HUES64 (cell line): Measurements from ENCODE around the gene HOXC5.

Experiments used
- H3K27ac ChIP-seq: 2 replicates; pipeline ENCODE4 v1.7.0; 2013; ENCODE audit warnings: low read depth, low read length, inconsistent platforms
- H3K27me3 ChIP-seq: 2 replicates; pipeline ENCODE4 v1.6.1; 2013; ENCODE audit warnings: mild to moderate bottlenecking, low read length; ENCODE audit not compliant: insufficient read depth
- H3K36me3 ChIP-seq: 2 replicates; pipeline ENCODE4 v1.6.1; 2013; ENCODE audit warnings: mild to moderate bottlenecking, low read length; ENCODE audit not compliant: insufficient read depth
- H3K4me1 ChIP-seq: 2 replicates; pipeline ENCODE4 v1.6.1; 2013; ENCODE audit warnings: mild to moderate bottlenecking, low read length, moderate library complexity; ENCODE audit not compliant: insufficient read depth
- H3K4me3 ChIP-seq: 2 replicates; pipeline ENCODE4 v1.5.1; 2013; ENCODE audit warnings: mild to moderate bottlenecking, low read length, moderate library complexity
- H3K9ac ChIP-seq: 2 replicates; pipeline ENCODE4 v1.6.1; 2013; ENCODE audit warnings: mild to moderate bottlenecking, low read depth, low read length
- H3K9me3 ChIP-seq: 2 replicates; pipeline ENCODE4 v1.6.1; 2013; ENCODE audit warnings: low read depth, low read length; ENCODE audit not compliant: insufficient read depth
- WGBS: fragments of 150-250, 120-280 bp; methylation state at CpG from one replicate; pipeline ENCODE4 v1.1.7; 2013; ENCODE audit warnings: missing lambda C conversion rate; 5-methylcytosine and 5-hydroxymethylcytosine counted together

HOXC5 gene

GRCh38 chr12:54009171-54010052 is 23.4 kb upstream of the HOXC5 start:
- WGBS: 5% methylated on average over 48 of the region's 51 CpGs
- Histone ChIP-seq H3K4me1 (peaks cover 2% of the 10 kb centered on the region; the same call in 1 of the 2 replicates), H3K4me3 (no peak overlapping the region), H3K27me3 (peaks cover 100% of the 10 kb centered on the region), H3K27ac (no peak overlapping the region), H3K9ac (no peak overlapping the region), H3K9me3 (no peaks in the 10 kb centered on the region), H3K36me3 (no peaks in the 10 kb centered on the region)

- Histone ChIP-seq H3K4me3 (no peak overlapping the region), H3K27ac (no peak overlapping the region), H3K4me1 (peaks cover 2% of the 10 kb centered on the region; the same call in 1 of the 2 replicates), H3K9me3 (no peaks in the 10 kb centered on the region), H3K9ac (no peak overlapping the region), H3K27me3 (peaks cover 100% of the 10 kb centered on the region), H3K36me3 (no peaks in the 10 kb centered on the region)
- WGBS: 12% methylated on average over 10 of the region's 10 CpGs
Observed at GRCh38 chr12:54010053-54010971, 22.5 kb upstream of the HOXC5 start.

GRCh38 chr12:54010972-54011664 is 21.7 kb upstream of the HOXC5 start:
- no peak overlapping the region for H3K4me3 ChIP-seq
- peaks cover 2% of the 10 kb centered on the region; the same call in 1 of the 2 replicates for H3K4me1 ChIP-seq
- H3K27me3 ChIP-seq: peaks cover 100% of the 10 kb centered on the region
- no peak overlapping the region for H3K9ac ChIP-seq
- no peaks in the 10 kb centered on the region for H3K36me3 ChIP-seq
- 9% methylated on average over 13 of the region's 17 CpGs for WGBS
- no peaks in the 10 kb centered on the region for H3K9me3 ChIP-seq
- no peak overlapping the region for H3K27ac ChIP-seq

GRCh38 chr12:54011665-54012532 is 21.0 kb upstream of the HOXC5 start:
- peaks cover 2% of the 10 kb centered on the region; the same call in 1 of the 2 replicates for H3K4me1 ChIP-seq
- H3K27ac ChIP-seq: no peak overlapping the region
- WGBS: 18% methylated on average over 5 of the region's 14 CpGs
- H3K4me3 ChIP-seq: no peak overlapping the region
- no peaks in the 10 kb centered on the region for H3K9me3 ChIP-seq
- H3K27me3 ChIP-seq: peaks cover 100% of the 10 kb centered on the region
- no peak overlapping the region for H3K9ac ChIP-seq
- H3K36me3 ChIP-seq: no peaks in the 10 kb centered on the region

GRCh38 chr12:54012631-54013409 is 20.0 kb upstream of the HOXC5 start:
- Histone ChIP-seq H3K9me3 (no peaks in the 10 kb centered on the region), H3K9ac (no peak overlapping the region), H3K27me3 (peaks cover 100% of the 10 kb centered on the region), H3K27ac (no peak overlapping the region), H3K36me3 (no peaks in the 10 kb centered on the region), H3K4me3 (no peak overlapping the region), H3K4me1 (peaks cover 6% of the 10 kb centered on the region; the same call in 1 of the 2 replicates)
- 20% methylated on average over 6 of the region's 6 CpGs for WGBS

GRCh38 chr12:54014377-54015017 is 18.4 kb upstream of the HOXC5 start:
- Histone ChIP-seq H3K4me3 (no peak overlapping the region), H3K4me1 (peaks cover 11% of the 10 kb centered on the region; the same call in 1 of the 2 replicates), H3K9me3 (no peaks in the 10 kb centered on the region), H3K9ac (no peak overlapping the region), H3K27ac (no peak overlapping the region), H3K27me3 (peaks cover 100% of the 10 kb centered on the region), H3K36me3 (no peaks in the 10 kb centered on the region)
- 6% methylated on average over 33 of the region's 36 CpGs for WGBS

- Histone ChIP-seq H3K9me3 (no peaks in the 10 kb centered on the region), H3K36me3 (no peaks in the 10 kb centered on the region), H3K27me3 (peaks cover 100% of the 10 kb centered on the region), H3K9ac (no peak overlapping the region), H3K4me3 (no peak overlapping the region), H3K4me1 (peaks cover 17% of the 10 kb centered on the region; the same call in 1 of the 2 replicates), H3K27ac (no peak overlapping the region)
- 21% methylated on average over 20 of the region's 23 CpGs for WGBS
Observed at GRCh38 chr12:54015018-54015931, 17.6 kb upstream of the HOXC5 start.

- H3K27me3 ChIP-seq: peaks cover 100% of the 10 kb centered on the region
- no peaks in the 10 kb centered on the region for H3K9me3 ChIP-seq
- H3K27ac ChIP-seq: no peak overlapping the region
- no peak overlapping the region for H3K9ac ChIP-seq
- H3K4me3 ChIP-seq: no peak overlapping the region
- H3K4me1 ChIP-seq: peaks cover 17% of the 10 kb centered on the region; the same call in 1 of the 2 replicates
- H3K36me3 ChIP-seq: no peaks in the 10 kb centered on the region
- 43% methylated on average over 2 of the region's 3 CpGs for WGBS
Observed at GRCh38 chr12:54016051-54016450, 16.8 kb upstream of the HOXC5 start.
